ENCODE data around the gene SLC2A4.
A peak's percentile ranks its signal among the peaks of the same experiment; 100 is the strongest.
"Not testable (repeated sequence)": the region's sequence is repeated elsewhere in the genome, so short reads cannot be mapped to it uniquely, and the experiment has no call there.

SLC2A4 gene

DNA sequence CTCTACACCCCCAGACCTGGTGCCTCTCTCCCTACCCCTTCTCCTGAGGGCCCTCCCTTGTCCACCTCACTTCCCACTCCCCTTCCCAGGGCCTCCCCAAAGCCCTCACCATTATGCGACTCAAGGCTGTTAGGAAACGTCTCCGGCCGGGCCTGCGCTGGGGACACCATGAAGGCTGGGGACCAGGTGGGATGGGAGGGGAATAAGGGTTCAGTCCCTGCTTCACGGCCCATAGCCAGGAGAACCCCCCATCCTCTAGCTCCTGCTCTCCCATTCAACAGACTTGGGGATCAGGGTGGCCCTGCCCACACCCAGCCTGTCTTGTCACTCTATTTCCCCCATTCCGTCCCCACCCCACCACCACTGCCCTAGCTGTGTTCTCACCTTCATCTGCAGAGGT is 45.5 kb downstream of the SLC2A4 start:
- DNase-seq = no peak

DNA sequence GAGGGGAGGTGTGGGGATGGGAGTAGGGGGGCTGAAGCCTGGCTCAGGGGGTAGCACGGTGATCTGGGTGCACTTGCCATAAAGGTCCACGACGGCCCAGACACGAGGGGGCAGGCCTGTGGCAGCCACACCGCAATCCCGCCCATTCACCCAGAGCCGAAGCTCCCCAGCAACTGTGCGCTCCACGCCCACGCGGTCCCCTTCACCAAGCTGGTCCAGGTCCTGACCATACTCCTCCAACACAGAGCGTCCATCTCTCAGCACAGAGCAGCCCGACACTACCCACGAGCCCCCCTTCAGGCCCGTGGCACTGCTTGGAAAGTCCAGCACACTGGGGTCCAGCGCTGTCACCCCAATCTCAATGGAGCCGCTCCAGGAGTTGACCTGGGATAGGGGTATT is 46.0 kb downstream of the SLC2A4 start:
- DNase-seq = no peak

DNA sequence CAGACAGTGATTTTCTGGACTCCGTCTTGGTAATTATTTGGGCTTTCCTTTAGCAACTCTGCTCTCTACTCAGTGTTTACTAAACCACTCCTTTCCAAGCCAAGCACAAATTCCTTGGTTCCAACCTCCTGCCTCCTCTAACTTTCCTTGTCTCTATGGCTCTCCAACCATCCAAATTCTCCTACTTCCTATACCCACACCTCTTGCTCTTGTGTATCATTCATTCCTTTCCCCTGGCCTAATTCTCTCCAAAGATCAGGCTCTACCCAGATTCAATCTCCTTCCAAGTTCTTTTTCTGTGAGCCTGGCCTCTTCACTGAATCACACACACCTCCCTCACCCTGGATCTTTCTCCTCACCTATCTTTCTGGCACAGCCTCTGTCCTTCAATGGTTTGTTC is 46.5 kb downstream of the SLC2A4 start:
- DNase-seq = no peak

DNA sequence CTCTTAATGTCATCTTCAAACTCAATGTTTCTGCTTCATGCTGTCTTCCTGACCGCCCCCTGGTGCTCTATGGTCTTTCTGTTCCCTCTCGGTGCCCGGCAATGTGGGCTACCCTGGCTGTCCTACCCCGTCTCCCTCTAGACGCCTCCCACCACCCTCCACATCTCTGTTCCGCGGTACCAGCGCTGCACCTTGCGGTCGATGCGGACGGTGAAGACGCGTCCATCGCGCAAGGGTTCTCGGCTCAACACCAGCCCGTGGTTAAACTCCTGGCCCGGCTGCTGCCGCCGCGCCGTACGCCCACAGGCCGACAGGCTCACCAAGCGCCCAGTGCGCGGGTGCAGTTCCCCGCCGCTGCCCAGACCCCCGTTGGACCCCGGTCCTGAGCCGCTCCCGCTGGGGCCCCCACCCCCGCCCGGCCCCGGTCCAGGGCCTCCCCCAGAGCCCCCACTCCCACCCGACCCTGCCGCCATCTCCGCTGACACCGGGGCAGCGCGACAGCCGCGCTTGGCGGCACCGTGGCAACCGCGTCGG is 47.4 kb downstream of the SLC2A4 start, which contains the start of gene NEURL4:
Gene NEURL4 (minus strand): TSS at position 496 of the 534 bp plus-strand sequence. CDS start 23 bp downstream, at position 473.
- no peak for DNase-seq

DNA sequence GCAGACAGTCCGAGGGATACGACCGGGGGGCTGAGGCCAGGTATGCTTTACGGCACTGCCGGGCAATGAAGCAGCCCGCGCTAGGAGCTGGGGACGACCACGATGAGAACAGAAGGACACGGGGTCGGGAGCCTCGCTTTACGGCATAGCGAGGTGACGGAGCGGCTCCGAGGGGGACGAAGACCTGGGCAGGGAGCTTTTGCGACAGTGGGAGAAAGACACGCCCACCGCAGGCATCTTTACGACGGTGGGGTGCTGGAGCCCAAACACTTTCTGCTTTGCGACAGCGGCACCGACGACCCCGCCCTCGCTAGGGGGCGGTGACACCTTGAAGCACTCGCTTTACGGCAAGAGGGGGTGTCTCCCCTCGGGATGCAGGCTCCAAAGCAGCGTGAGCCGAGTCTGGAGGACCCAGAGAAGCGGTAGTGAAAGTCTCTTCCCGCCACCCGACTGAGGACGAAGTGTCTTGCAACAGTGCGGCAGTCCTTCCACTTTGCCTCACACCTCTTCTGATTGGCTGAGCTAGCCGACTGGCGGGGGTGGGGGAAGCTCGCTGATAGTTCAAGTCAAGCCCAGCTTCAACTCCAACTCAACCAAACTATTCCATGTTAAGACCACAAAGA is 48.0 kb downstream of the SLC2A4 start:
- peak; percentile 94 for DNase-seq

DNA sequence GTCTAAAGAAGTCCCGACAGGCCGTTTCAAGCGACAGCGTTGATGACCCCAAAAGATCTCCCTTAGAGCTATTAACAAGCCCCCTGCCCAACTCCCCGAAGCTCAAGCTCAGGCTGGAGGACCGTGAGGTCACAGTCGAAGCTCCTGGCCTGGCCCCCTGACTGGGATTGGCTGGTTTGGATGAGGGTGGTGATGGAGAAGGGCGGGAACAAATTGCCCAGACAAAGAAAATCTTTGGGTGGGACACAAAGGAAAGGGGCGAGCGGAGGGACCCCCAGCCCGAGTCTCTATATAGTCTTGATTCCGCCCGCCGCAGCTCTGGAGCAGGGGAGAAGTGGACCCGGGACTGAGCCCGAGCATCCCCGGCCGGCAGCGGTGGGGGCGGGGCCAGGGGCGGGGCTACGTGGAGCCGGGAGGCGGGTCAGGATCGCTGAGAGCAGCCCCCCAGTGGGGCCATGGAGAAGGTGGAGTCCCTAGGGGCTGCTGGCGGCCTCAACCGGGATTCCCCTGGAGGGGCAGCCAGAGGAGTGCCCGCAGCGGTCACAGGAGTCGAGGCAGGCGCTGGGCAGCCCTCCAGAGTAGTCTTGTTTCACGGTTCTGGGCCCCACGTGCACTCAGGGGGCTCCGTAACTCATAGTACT is 48.6 kb downstream of the SLC2A4 start:
- DNase-seq = peak; percentile 66

DNA sequence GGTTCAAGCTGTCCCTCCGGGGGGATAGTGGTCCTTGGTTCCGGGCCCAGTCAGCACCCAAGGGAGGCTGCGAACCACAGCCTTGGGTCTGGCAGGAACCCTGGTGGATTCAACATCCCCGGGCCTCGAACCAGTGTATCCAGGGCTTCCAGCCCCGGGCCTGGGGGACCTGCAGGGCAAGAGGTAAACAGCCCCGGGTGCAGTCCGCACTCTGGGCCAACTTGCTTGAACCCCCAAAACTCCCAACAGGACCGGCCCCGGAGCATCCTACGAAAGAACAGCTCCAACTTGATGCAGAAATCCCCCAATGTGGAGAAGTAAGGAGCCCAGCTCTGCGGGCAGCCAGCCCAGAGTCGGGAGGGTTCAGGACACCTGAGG is 49.1 kb downstream of the SLC2A4 start:
- no peak for DNase-seq

DNA sequence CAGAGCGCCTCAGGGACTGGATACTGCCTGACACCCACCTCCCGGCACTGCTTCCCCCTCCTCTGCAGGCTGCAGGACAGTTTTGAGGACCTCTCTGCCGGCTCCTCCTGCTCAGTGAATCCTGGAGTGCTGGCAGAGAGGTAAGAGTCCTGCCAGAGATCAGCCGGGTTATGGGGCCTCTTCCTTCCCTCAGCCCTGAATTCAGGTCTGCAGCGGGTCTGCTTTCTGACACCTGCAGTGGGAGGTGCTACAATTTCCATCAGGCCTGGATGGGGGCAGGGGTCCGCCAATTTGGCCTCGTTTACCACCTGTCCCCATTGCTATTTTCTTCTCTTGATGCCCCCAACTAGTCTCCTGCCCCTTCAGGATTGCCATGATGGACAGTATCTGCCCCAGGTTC is 50.6 kb downstream of the SLC2A4 start:
- DNase-seq = no peak

DNA sequence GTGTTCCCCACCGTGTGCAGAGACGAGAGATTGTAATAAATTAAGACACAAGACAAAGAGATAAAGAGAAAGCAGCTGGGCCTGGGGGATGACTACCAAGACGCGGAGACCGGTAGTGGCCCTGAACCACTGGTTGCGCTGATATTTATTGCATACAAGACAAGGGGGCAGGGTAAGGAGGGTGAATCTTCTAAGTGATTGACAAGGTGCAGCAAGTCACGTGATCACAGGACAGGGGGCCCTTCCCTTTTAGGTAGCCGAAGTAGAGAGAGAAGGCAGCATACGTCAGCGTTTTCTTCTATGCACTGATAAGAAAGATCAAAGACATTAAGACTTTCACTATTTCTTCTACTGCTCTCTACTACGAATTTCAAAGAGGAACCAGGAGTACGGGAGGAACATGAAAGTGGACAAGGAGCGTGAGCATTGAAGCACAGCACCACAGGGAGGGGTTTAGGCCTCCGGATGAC is 51.1 kb downstream of the SLC2A4 start:
- DNase-seq = not testable (repeated sequence)

DNA sequence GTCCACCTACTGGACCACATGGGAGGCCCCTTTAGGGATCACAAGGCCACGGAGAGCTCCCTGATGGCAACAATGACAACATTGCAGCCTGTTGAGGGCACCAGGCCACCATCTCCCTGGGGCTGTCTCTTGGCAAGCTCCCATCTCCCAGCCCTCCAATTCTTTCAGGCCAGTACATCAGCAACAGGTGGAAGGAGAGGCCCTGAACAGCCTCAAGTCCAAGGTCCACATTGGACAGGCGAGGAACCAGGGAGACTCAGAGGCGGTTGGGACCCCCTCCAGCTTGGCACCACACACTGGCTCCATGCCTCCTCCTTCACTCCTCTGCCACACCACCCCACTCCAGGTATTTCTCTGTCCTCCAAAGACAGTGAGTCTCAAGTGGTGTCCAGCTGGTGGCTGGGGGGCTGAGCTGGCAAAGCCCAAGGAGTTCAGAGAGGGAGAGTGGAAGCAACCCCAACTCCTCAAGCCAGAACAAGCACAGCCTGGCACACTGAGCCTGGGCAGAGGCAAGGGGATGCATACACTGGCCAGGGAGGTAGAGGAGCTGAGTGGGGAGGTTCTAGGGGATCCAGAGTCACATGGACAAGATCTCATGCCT is 53.5 kb downstream of the SLC2A4 start:
- DNase-seq = no peak

DNA sequence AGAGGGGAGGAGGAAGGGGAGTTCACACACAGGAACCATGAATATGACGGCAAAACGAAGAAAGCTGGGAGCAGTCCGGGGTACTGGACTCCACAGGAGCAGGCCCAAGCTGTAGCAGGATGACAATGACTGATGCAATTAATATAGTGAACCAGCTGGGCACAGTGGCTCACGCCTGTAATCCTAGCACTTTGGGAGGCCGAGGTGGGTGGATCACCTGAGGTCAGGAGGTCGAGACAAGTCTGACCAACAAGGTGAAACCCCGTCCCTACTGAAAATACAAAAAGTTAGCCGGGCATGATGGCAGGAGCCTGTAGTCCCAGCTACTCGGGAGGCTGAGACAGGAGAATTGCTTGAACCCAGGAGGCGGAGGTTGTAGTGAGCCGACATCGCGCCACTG is 54.2 kb downstream of the SLC2A4 start:
- DNase-seq = not testable (repeated sequence)

DNA sequence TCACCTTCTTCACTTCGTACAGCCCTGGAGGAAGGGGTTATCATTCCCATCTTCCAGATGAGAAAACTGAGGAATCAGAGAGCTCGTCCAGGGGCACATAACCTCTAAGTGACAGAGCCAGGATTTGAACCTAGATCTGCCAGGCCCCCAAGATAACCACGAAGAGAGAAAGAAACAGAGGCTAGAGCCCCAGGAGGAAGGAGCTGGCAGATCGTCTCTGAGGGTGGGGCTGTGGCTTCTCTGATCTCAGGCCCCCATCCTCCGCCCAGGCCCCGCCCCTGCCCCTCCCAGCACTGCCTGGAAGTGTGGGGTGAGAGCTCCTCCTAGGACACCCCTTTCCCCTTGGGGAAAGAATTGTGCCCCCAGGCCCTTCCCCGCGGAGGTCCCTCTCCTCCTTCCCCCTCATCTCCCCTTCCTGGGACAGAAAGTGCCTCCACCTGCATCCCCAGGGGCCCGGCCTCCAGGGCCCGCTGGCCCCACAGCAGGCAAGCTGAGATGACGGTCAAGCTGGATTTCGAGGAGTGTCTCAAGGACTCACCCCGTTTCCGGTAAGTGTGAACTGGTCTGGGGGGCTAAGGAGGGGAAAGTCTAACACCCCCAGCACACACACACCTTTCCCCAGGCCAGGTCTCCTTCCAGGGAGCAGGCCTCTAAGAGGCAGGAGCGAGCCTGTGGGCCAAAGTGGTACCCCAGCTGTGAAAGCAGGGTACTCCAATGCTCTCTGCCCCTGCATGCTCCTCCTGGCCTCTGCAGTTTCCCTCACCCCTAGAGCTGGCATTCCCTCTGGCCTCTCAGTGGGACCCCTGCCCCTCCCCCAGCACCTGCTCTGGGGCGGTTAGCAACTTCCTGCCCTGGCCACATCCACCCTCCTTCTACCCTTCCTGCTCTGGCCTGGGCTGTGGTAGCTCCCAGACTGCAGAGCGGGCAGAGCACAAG is 55.0 kb downstream of the SLC2A4 start, which contains the start of gene ACAP1:
Gene ACAP1 (plus strand): TSS at position 290 of the 936 bp plus-strand sequence. CDS start 206 bp downstream, at position 496.
- DNase-seq = no peak

DNA sequence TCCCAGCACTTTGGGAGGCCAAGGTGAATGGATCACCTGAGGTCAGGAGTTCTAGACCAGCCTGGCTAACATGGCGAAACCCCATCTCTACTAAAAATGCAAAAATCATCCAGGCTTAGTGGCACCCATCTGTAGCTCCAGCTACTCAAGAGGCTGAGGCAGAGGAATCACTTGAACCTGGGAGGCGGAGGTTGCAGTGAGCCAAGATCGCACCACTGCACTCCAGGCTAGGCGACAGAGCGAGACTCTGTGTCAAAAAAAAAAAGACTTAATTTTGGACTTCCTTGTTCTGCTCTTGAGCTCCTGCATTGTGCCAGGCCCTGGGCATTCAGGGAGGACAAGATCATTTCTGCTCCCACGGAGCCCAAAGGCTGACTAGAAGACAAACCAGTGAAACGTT is 56.1 kb downstream of the SLC2A4 start:
- DNase-seq = not testable (repeated sequence)

Data from kidney glomerular epithelial cell (primary cell).